H1 (cell line): ENCODE results near the gene DYRK1B. TPM values are rescaled to one million over a fixed set of nuclear protein-coding genes. Genes with fewer than 3 reads are reported as not detected.

ENCODE experiments used
- CTCF ChIA-PET: fragments of 300-600 bp; sonication (Branson Sonifier 250); formaldehyde crosslinking; loops from one replicate; lab custom pipeline; 2021; ENCODE audit not compliant: partially characterized antibody; lab: Charles Lee
- POLR2A ChIA-PET: fragments of 300-600 bp; sonication (Branson Sonifier 250); formaldehyde crosslinking; loops from one replicate; lab custom pipeline; 2021; ENCODE audit warnings: inconsistent platforms; ENCODE audit not compliant: partially characterized antibody; lab: Charles Lee
- DNase-seq, 2 experiments: peaks; one replicate each; pipeline versions ENCODE4 v3.0.0 to v3.0.0-alpha.2; 2010 to 2022; ENCODE audit warnings: low spot score in 2 of 2, low read depth in 1 of 2, mixed read lengths in 1 of 2
- FAIRE-seq: peaks from 2 replicates; lab custom pipeline; 2011; peaks lifted over from hg19 to GRCh38; lab: Jason Lieb, UNC
- H2AFZ ChIP-seq: 2 replicates; pipeline ENCODE4 v1.8.1; 2012; ENCODE audit warnings: low read length, inconsistent platforms
- H2AK5ac ChIP-seq: 2 replicates; pipeline ENCODE4 v1.6.1; 2013; ENCODE audit warnings: low read depth, low read length
- H2BK120ac ChIP-seq: replicated peaks from 2 replicates; pipeline ENCODE3; 2013; ENCODE audit warnings: low read depth, low read length, inconsistent platforms
- H2BK12ac ChIP-seq: 2 replicates; pipeline ENCODE4 v1.6.1; 2013; ENCODE audit warnings: low read depth, low read length
- H2BK15ac ChIP-seq: 2 replicates; pipeline ENCODE4 v1.6.1; 2013; ENCODE audit warnings: low read length
- H2BK20ac ChIP-seq: 2 replicates; pipeline ENCODE4 v1.6.1; 2013; ENCODE audit warnings: low read length
- H2BK5ac ChIP-seq: 2 replicates; pipeline ENCODE4 v1.6.1; 2013; ENCODE audit warnings: low read depth, low read length
- H3K14ac ChIP-seq: 2 replicates; pipeline ENCODE4 v1.6.1; 2013; ENCODE audit warnings: inconsistent platforms; ENCODE audit not compliant: insufficient read length
- H3K18ac ChIP-seq: 2 replicates; pipeline ENCODE4 v1.6.1; 2013; ENCODE audit warnings: low read length; ENCODE audit errors: extremely low read depth
- H3K23ac ChIP-seq: 2 replicates; pipeline ENCODE4 v1.6.1; 2013; ENCODE audit warnings: inconsistent platforms; ENCODE audit not compliant: insufficient read length
- H3K23me2 ChIP-seq: 2 replicates; pipeline ENCODE4 v1.6.1; 2013; ENCODE audit warnings: low read depth, low read length
- H3K27ac ChIP-seq: 2 replicates; pipeline ENCODE4 v1.6.1; 2011; ENCODE audit warnings: low read depth, low read length, inconsistent platforms
- H3K27me3 ChIP-seq, 4 experiments: replicated peaks in 1 of 4; 1 replicate in 1 of 4; 2 replicates in 3 of 4; pipeline versions ENCODE4 v1.6.1 to v1.8.1; 2011 to 2013; ENCODE audit warnings: low read length in 3 of 4, mild to moderate bottlenecking in 3 of 4, inconsistent platforms in 2 of 4, mixed read lengths in 2 of 4, moderate library complexity in 1 of 4; ENCODE audit not compliant: control insufficient read depth in 3 of 4, insufficient read depth in 3 of 4; ENCODE audit errors: extremely low read depth in 1 of 4
- H3K36me3 ChIP-seq, 4 experiments: 2 replicates each; pipeline versions ENCODE4 v1.6.1 to v1.8.1; 2011 to 2013; ENCODE audit warnings: mild to moderate bottlenecking in 4 of 4, low read length in 3 of 4, moderate library complexity in 2 of 4, control low read depth in 1 of 4, inconsistent platforms in 1 of 4; ENCODE audit not compliant: insufficient read depth in 4 of 4, control insufficient read depth in 2 of 4
- H3K4ac ChIP-seq: replicated peaks from 2 replicates; pipeline ENCODE3; 2013; ENCODE audit warnings: low read length, low read depth, mixed read lengths, inconsistent platforms; ENCODE audit not compliant: insufficient read length
- H3K4me1 ChIP-seq, 4 experiments: replicated peaks in 1 of 4; 1 replicate in 1 of 4; 2 replicates in 3 of 4; pipeline versions ENCODE4 v1.6.1 to v1.8.1; 2011 to 2013; ENCODE audit warnings: low read length in 3 of 4, inconsistent platforms in 2 of 4, mixed read lengths in 1 of 4; ENCODE audit not compliant: insufficient read depth in 4 of 4, control insufficient read depth in 3 of 4
- H3K4me2 ChIP-seq, 2 experiments: 2 replicates each; pipeline versions ENCODE4 v1.6.1 to v1.8.1; 2011 to 2013; ENCODE audit warnings: low read depth in 2 of 2, low read length in 2 of 2, control low read depth in 1 of 2, inconsistent platforms in 1 of 2, mild to moderate bottlenecking in 1 of 2; ENCODE audit not compliant: insufficient read depth in 1 of 2
- H3K4me3 ChIP-seq, 4 experiments: fragments of 200-600, 300-600 bp in 1 of 4; sonication (generic), shearing (Covaris generic), sonication (Bioruptor Twin) in 1 of 4; 2 replicates each; pipeline versions ENCODE4 v1.5.1 to v1.8.1; 2011 to 2016; ENCODE audit warnings: low read length in 4 of 4, low read depth in 3 of 4, control low read depth in 2 of 4, inconsistent platforms in 2 of 4, mild to moderate bottlenecking in 2 of 4, mixed read lengths in 1 of 4, moderate library complexity in 1 of 4; ENCODE audit not compliant: insufficient read depth in 2 of 4; ENCODE audit errors: extremely low read depth in 1 of 4
- H3K56ac ChIP-seq: replicated peaks from 2 replicates; pipeline ENCODE3; 2013; ENCODE audit warnings: low read depth, mild to moderate bottlenecking, mixed read lengths, low read length, inconsistent platforms; ENCODE audit not compliant: insufficient read length
- H3K79me1 ChIP-seq: 2 replicates; pipeline ENCODE4 v1.6.1; 2013; ENCODE audit warnings: low read depth, low read length, control low read depth
- H3K79me2 ChIP-seq, 2 experiments: 2 replicates each; pipeline versions ENCODE4 v1.6.1 to v1.8.1; 2012 to 2013; ENCODE audit warnings: low read length in 2 of 2, mild to moderate bottlenecking in 2 of 2, inconsistent platforms in 1 of 2; ENCODE audit not compliant: insufficient read depth in 2 of 2, control insufficient read depth in 1 of 2
- H3K9ac ChIP-seq, 4 experiments: replicated peaks in 1 of 4; 1 replicate in 1 of 4; 2 replicates in 3 of 4; pipeline versions ENCODE4 v1.6.1 to v1.8.1; 2011 to 2013; ENCODE audit warnings: low read depth in 3 of 4, low read length in 3 of 4, control low read depth in 2 of 4, mild to moderate bottlenecking in 2 of 4, moderate library complexity in 2 of 4, inconsistent platforms in 1 of 4; ENCODE audit errors: extremely low read depth in 1 of 4
- H3K9me3 ChIP-seq, 2 experiments: 2 replicates each; pipeline versions ENCODE4 v1.6.1 to v1.8.1; 2012 to 2013; ENCODE audit warnings: mild to moderate bottlenecking in 2 of 2, moderate library complexity in 2 of 2, control low read depth in 1 of 2, inconsistent platforms in 1 of 2, low read depth in 1 of 2, low read length in 1 of 2, mixed read lengths in 1 of 2; ENCODE audit not compliant: insufficient read depth in 2 of 2
- H4K20me1 ChIP-seq, 2 experiments: replicated peaks in 1 of 2; 2 replicates each; pipeline versions ENCODE3 to v1.8.1; 2011 to 2013; ENCODE audit warnings: inconsistent platforms in 2 of 2, low read length in 2 of 2, mild to moderate bottlenecking in 1 of 2; ENCODE audit not compliant: insufficient read depth in 2 of 2, control insufficient read depth in 1 of 2
- H4K5ac ChIP-seq: 2 replicates; pipeline ENCODE4 v1.6.1; 2013; ENCODE audit warnings: low read length, low read depth, mixed read lengths, inconsistent platforms; ENCODE audit not compliant: insufficient read length
- H4K8ac ChIP-seq: 2 replicates; pipeline ENCODE4 v1.8.0; 2013; ENCODE audit warnings: mild to moderate bottlenecking, moderate library complexity, low read length, inconsistent platforms; ENCODE audit not compliant: insufficient read depth; ENCODE audit errors: extremely low read depth
- H4K91ac ChIP-seq: replicated peaks from 2 replicates; pipeline ENCODE3; 2013; ENCODE audit warnings: low read length, mixed read lengths, inconsistent platforms; ENCODE audit not compliant: insufficient read length
- CTCF ChIP-seq, 3 experiments: IDR thresholded peaks; 1 replicate in 2 of 3; 2 replicates in 1 of 3; pipeline versions ENCODE4 v1.5.1 to v1.6.1; 2011; ENCODE audit warnings: low read length in 3 of 3, mild to moderate bottlenecking in 3 of 3, inconsistent platforms in 2 of 3, low read depth in 1 of 3, moderate library complexity in 1 of 3; ENCODE audit not compliant: insufficient read depth in 1 of 3; ENCODE audit errors: control extremely low read depth in 1 of 3
- GTF2F1 ChIP-seq: IDR thresholded peaks from 2 replicates; pipeline ENCODE4 v1.6.1; 2012; ENCODE audit warnings: low read depth, low read length, improper control_type of control experiment, borderline replicate concordance
- POLR2AphosphoS5 ChIP-seq: IDR thresholded peaks from 2 replicates; pipeline ENCODE4 v1.6.1; 2011; ENCODE audit warnings: low read depth, low read length
- SP2 ChIP-seq: IDR thresholded peaks from 2 replicates; pipeline ENCODE4 v1.6.1; 2012; ENCODE audit warnings: mild to moderate bottlenecking, low read length, inconsistent platforms
- TBP ChIP-seq: IDR thresholded peaks from 2 replicates; pipeline ENCODE4 v1.6.1; 2011; ENCODE audit warnings: low read depth, low read length, improper control_type of control experiment
- WGBS, 2 experiments: shearing (Covaris generic) in 1 of 2; methylation state at CpG; one replicate each; pipeline versions ENCODE4 v1.1.6 to v1.1.7; 2013 to 2015; ENCODE audit warnings: low lambda C conversion rate in 2 of 2, mixed read lengths in 2 of 2, inconsistent platforms in 1 of 2, low coverage in 1 of 2, missing lambda C conversion rate in 1 of 2; ENCODE audit not compliant: insufficient replicate concordance in 2 of 2, insufficient coverage in 1 of 2, insufficient read length in 1 of 2; ENCODE audit errors: extremely low coverage in 1 of 2, missing lambda C conversion rate in 1 of 2; 5-methylcytosine and 5-hydroxymethylcytosine counted together
- polyA plus RNA-seq, 7 experiments: library from polyadenylated mRNA; depleted of rRNA in 3 of 7; stranded (reverse) in 5 of 7; unstranded in 2 of 7; fragments of >200 nt in 5 of 7; fragments of 200-250 nt in 2 of 7; gene quantifications; 1 replicate in 5 of 7; 2 replicates in 1 of 7; 4 replicates in 1 of 7; pipeline versions ENCODE4 v1.2.1 to v1.2.3, GENCODE V29; 2011 to 2013; ENCODE audit warnings: missing spikeins in 2 of 7, mixed read lengths in 2 of 7
- total RNA-seq: library from RNA; stranded (reverse); fragmentation: NEBNext Ultra II Directional; extraction: Animal tissue kit (Norgen Biotek cat#: 25700); gene quantifications from 2 replicates; pipeline ENCODE4 v1.2.1, GENCODE V29; 2021

The DYRK1B gene
- total and polyA plus RNA-seq, 2 of the 8 experiments (the other 6 are each of a cell fraction or from before 2014, with no cell fraction given) = 6.9 to 14.8 TPM

- Histone ChIP-seq H4K5ac (no peak overlapping the region), H4K8ac (no peak overlapping the region), H2BK5ac (no peak overlapping the region), H2BK12ac (no peak overlapping the region), H3K23ac (no peak overlapping the region), H3K27me3 (no peaks in the 10 kb centered on the region), H3K4me1 (peaks cover 0 to 6% (median 4%) of the 10 kb centered on the region in 4 experiments; a peak in 5 of 7 replicates), H3K27ac (no peak overlapping the region), H2BK120ac (no peak overlapping the region), H2AFZ (no peak overlapping the region), H3K4ac (no peak overlapping the region), H3K79me2 (no peaks in the 10 kb centered on the region), H4K91ac (no peak overlapping the region), H3K14ac (no peak overlapping the region), H3K9me3 (no peaks in the 10 kb centered on the region), H2BK20ac (no peak overlapping the region), H2AK5ac (no peak overlapping the region), H3K36me3 (no peaks in the 10 kb centered on the region), H3K4me2 (no peak overlapping the region), H3K23me2 (no peaks in the 10 kb centered on the region), H3K18ac (no peak overlapping the region), H3K79me1 (no peaks in the 10 kb centered on the region), H2BK15ac (no peak overlapping the region), H4K20me1 (no peaks in the 10 kb centered on the region), H3K56ac (no peak overlapping the region), H3K9ac (no peak overlapping the region), H3K4me3 (no peak overlapping the region)
- DNase-seq (no peak), FAIRE-seq (no peak)
- CTCF ChIA-PET = no interaction called here
- 90% methylated on average over 12 of the region's 20 CpGs; no CpG with 5 or more reads in 1 of the 2 experiments for WGBS, 2 experiments
- POLR2A ChIA-PET = no interaction called here
- TF ChIP-seq CTCF (IDR thresholded peaks at IDR 0.05; ENCODE audit: control extremely low read depth in 1 of 3, insufficient read depth in 1 of 3, low read depth in 1 of 3, low read length in 3 of 3) (no peak), GTF2F1 (no peak), SP2 (no peak), TBP (no peak), POLR2AphosphoS5 (no peak)
Measured at GRCh38 chr19:39873385-39873784, 39.4 kb upstream of the DYRK1B start.
